GM21528 (cell line): ENCODE results near the gene C13orf42.
"Not testable (repeated sequence)": the region's sequence is repeated elsewhere in the genome, so short reads cannot be mapped to it uniquely, and the experiment has no call there.

ENCODE experiments used
- ATAC-seq: cut with Tn5 transposase; IDR thresholded peaks from one replicate; pipeline ENCODE4 v1.9.1; 2021; ENCODE audit warnings: mild to moderate bottlenecking, moderate library complexity; ENCODE audit not compliant: unreplicated experiment, low FRiP score

C13orf42 gene

GRCh38 chr13:51122868-51123566 lies 11.9 kb upstream of the C13orf42 start:
- ATAC-seq, result no peak

- not testable (repeated sequence) for ATAC-seq
Observed at GRCh38 chr13:51120873-51121272, 9.8 kb upstream of the C13orf42 start.

GRCh38 chr13:51118809-51119431 lies 7.8 kb upstream of the C13orf42 start:
- ATAC-seq, result no peak

GRCh38 chr13:51113969-51114368 lies 2.9 kb upstream of the C13orf42 start:
- no peak for ATAC-seq

GRCh38 chr13:51113186-51113881 lies 2.3 kb upstream of the C13orf42 start:
- no peak for ATAC-seq

- ATAC-seq, result no peak
Observed at GRCh38 chr13:51112771-51113170, 1.7 kb upstream of the C13orf42 start.

GRCh38 chr13:51111997-51112396 lies 923 bp upstream of the C13orf42 start:
- ATAC-seq, result no peak

GRCh38 chr13:51107996-51108395 lies 3.1 kb downstream of the C13orf42 start:
- no peak for ATAC-seq

GRCh38 chr13:51105046-51105445 lies 6.0 kb downstream of the C13orf42 start:
- no peak for ATAC-seq

GRCh38 chr13:51101636-51102235 lies 9.3 kb downstream of the C13orf42 start:
- no peak for ATAC-seq

GRCh38 chr13:51097353-51098043 lies 13.6 kb downstream of the C13orf42 start:
- no peak for ATAC-seq

GRCh38 chr13:51096131-51096530 lies 14.9 kb downstream of the C13orf42 start:
- no peak for ATAC-seq

- no peak for ATAC-seq
Observed at GRCh38 chr13:51093574-51093973, 17.5 kb downstream of the C13orf42 start.

- no peak for ATAC-seq
Observed at GRCh38 chr13:51091839-51092238, 19.2 kb downstream of the C13orf42 start.

- ATAC-seq, result no peak
Observed at GRCh38 chr13:51083706-51084105, 27.4 kb downstream of the C13orf42 start.

- ATAC-seq, result not testable (repeated sequence)
Observed at GRCh38 chr13:51080478-51081065, 30.5 kb downstream of the C13orf42 start.

GRCh38 chr13:51071493-51071892 lies 39.6 kb downstream of the C13orf42 start:
- ATAC-seq, result no peak

GRCh38 chr13:51070005-51070649 lies 40.9 kb downstream of the C13orf42 start:
- ATAC-seq, result no peak

- ATAC-seq, result no peak
Observed at GRCh38 chr13:51068501-51068900, 42.6 kb downstream of the C13orf42 start.

GRCh38 chr13:51067706-51068105 lies 43.4 kb downstream of the C13orf42 start:
- no peak for ATAC-seq
